Adipocyte (in vitro differentiated cells): Measurements from ENCODE around the gene IMMP2L.
A peak's percentile ranks its signal among the peaks of the same experiment; 100 is the strongest.

Experiments
- DNase-seq: peaks from one replicate; pipeline ENCODE4 v3.0.0-alpha.2; 2015; ENCODE audit warnings: low read depth
- H3K27me3 ChIP-seq: replicated peaks from 2 replicates; pipeline ENCODE4 v1.7.0; 2013; ENCODE audit warnings: mild to moderate bottlenecking, low read length, moderate library complexity; ENCODE audit not compliant: control insufficient read depth, insufficient read depth
- H3K36me3 ChIP-seq: 2 replicates; pipeline ENCODE4 v1.7.0; 2013; ENCODE audit warnings: low read length, mild to moderate bottlenecking, moderate library complexity; ENCODE audit not compliant: control insufficient read depth, insufficient read depth, severe bottlenecking
- H3K4me1 ChIP-seq: 2 replicates; pipeline ENCODE4 v1.7.0; 2013; ENCODE audit warnings: mild to moderate bottlenecking, low read length, moderate library complexity; ENCODE audit not compliant: control insufficient read depth, insufficient read depth
- H3K4me3 ChIP-seq: 2 replicates; pipeline ENCODE4 v1.7.0; 2013; ENCODE audit warnings: mild to moderate bottlenecking, low read length, moderate library complexity
- H3K9ac ChIP-seq: 2 replicates; pipeline ENCODE4 v1.7.0; 2013; ENCODE audit warnings: mild to moderate bottlenecking, low read length, moderate library complexity
- H3K9me3 ChIP-seq: 2 replicates; pipeline ENCODE4 v1.7.0; 2013; ENCODE audit warnings: mild to moderate bottlenecking, low read length, moderate library complexity; ENCODE audit not compliant: control insufficient read depth

IMMP2L gene

DNA sequence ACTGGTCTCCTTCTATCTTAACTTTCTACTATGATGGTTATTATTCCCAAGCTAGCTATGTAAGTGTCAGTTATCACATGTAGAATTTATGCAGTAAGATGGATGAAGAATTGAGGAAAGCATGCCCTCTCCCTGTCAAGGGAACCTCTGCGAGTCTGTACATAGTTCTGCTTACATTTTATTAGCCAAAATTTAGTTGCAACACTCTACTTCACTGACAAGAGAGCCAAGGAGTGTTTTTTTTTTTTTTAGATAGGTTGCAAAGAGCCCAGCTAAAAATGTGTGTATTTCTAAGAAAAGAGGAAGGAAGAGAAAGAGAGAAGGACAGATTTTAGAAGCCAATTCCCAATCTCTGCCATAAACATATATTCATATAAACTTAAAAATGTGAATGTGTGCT is 829.1 kb downstream of the IMMP2L start:
- Histone ChIP-seq H3K27me3 (no peaks in the 10 kb centered on the region), H3K4me3 (no peak overlapping the region), H3K4me1 (no peaks in the 10 kb centered on the region), H3K9me3 (no peaks in the 10 kb centered on the region), H3K9ac (no peak overlapping the region), H3K36me3 (no peaks in the 10 kb centered on the region)
- peak; percentile 23 for DNase-seq

DNA sequence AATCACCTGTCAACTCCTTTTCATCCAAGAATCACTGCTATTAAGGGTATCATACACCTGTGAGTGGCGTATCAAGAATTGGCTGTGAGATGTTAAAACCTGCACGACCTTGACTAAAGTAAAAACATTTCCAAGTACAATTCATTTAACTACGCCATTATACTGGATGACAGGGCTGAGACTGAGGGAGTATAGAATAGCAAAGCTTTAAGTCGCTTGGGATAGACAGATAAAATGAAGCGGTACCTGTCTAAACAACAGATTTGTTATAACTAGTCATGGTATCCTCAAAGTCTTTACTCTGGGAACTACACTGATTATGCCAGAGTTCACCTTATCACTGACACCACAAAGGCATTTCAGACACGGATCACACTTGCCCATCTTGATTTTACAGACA is 837.5 kb downstream of the IMMP2L start:
- no peaks in the 10 kb centered on the region for H3K36me3 ChIP-seq
- H3K4me3 ChIP-seq: no peak overlapping the region
- H3K4me1 ChIP-seq: no peaks in the 10 kb centered on the region
- H3K27me3 ChIP-seq: no peaks in the 10 kb centered on the region
- no peak for DNase-seq
- no peak overlapping the region for H3K9ac ChIP-seq
- no peaks in the 10 kb centered on the region for H3K9me3 ChIP-seq

- Histone ChIP-seq H3K9me3 (no peaks in the 10 kb centered on the region), H3K4me3 (no peak overlapping the region), H3K4me1 (no peaks in the 10 kb centered on the region), H3K9ac (no peak overlapping the region), H3K36me3 (no peaks in the 10 kb centered on the region), H3K27me3 (no peaks in the 10 kb centered on the region)
- no peak for DNase-seq
Observed at GRCh38 chr7:110721395-110721794, 840.9 kb downstream of the IMMP2L start.

DNA sequence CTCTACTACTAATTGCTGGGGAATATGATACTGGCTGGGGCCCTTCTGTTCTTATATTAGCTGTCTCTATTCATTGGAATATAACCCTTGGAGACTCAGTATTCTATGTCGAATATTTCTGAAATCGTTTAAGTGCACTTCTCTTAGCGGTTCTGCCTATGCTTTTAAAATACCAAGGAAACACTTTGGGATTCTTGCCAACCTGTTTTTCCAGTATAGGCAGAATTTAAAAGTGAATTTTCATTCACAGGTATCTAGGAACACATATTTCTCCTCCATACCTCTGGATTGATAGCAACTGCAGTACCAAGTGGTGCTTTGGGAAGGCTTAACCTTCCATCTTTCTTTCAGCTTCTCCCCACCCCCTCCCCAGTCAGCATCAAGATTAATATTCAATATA is 841.7 kb downstream of the IMMP2L start:
- no peaks in the 10 kb centered on the region for H3K27me3 ChIP-seq
- no peak overlapping the region for H3K4me3 ChIP-seq
- H3K36me3 ChIP-seq: no peaks in the 10 kb centered on the region
- no peak overlapping the region for H3K9ac ChIP-seq
- DNase-seq: no peak
- no peaks in the 10 kb centered on the region for H3K9me3 ChIP-seq
- H3K4me1 ChIP-seq: no peaks in the 10 kb centered on the region

GRCh38 chr7:110719741-110720140 is 842.6 kb downstream of the IMMP2L start:
- Histone ChIP-seq H3K9me3 (no peaks in the 10 kb centered on the region), H3K36me3 (no peaks in the 10 kb centered on the region), H3K4me3 (no peak overlapping the region), H3K9ac (no peak overlapping the region), H3K27me3 (no peaks in the 10 kb centered on the region), H3K4me1 (no peaks in the 10 kb centered on the region)
- no peak for DNase-seq

DNA sequence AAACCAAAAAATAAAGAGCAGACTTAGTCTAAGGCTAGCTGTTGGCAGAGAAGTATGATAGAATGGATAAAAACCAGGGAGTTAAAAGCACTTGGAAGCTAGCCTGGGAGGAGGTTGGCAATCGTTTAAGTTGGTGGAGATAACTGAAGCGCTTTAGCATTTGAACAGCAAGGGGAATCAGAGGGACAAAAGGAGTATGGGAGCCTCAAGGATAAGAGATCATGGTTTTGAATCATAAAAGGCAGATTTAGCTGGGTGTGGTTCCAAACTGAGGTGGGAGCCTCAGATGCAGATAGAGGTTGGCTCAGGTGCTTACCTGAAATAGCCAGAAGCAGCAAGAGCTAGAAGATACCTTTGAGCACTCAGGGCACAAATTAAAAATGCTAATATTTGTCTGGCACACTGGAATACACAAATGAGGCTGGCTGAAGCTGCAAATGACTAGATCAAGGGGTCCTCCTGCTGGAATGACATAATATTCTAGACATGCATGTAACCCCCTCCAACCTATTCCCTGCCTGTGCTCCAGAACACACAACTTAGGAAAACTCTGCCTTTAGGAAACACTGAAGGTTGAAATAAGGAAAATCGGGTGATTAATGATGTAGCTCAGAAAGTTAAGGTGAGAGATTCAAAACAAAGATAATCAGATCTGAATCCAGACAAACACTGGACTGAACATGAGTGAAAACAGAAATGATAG is 843.6 kb downstream of the IMMP2L start:
- no peak for DNase-seq
- Histone ChIP-seq H3K4me3 (no peak overlapping the region), H3K9ac (no peak overlapping the region), H3K36me3 (no peaks in the 10 kb centered on the region), H3K9me3 (no peaks in the 10 kb centered on the region), H3K27me3 (no peaks in the 10 kb centered on the region), H3K4me1 (no peaks in the 10 kb centered on the region)

DNA sequence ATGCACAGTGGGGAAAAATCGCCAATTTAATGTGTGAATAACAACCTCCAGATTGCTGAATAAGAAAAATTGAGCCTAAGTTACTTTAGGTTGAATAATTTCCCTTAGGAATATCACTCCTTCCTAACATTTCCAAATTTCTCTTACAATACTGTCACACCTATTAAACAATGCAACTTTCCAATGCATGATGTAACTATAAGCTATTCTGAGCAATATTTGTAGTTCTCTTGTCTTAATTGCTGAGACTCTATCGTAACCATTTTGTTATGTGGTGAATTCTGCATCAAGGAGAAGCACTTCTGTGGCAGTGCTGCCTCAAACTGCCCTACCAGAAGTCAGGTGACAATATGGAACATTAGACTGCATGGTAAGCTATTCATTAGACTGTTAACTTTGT is 858.1 kb downstream of the IMMP2L start:
- peak; percentile 20 for DNase-seq
- H3K9ac ChIP-seq: no peak overlapping the region
- no peaks in the 10 kb centered on the region for H3K36me3 ChIP-seq
- no peaks in the 10 kb centered on the region for H3K9me3 ChIP-seq
- no peaks in the 10 kb centered on the region for H3K4me1 ChIP-seq
- no peak overlapping the region for H3K4me3 ChIP-seq
- H3K27me3 ChIP-seq: no peaks in the 10 kb centered on the region

- Histone ChIP-seq H3K4me1 (no peaks in the 10 kb centered on the region), H3K36me3 (no peaks in the 10 kb centered on the region), H3K4me3 (no peak overlapping the region), H3K9me3 (no peaks in the 10 kb centered on the region), H3K9ac (no peak overlapping the region), H3K27me3 (no peaks in the 10 kb centered on the region)
- no peak for DNase-seq
Observed at GRCh38 chr7:110698576-110698975, 863.7 kb downstream of the IMMP2L start.

DNA sequence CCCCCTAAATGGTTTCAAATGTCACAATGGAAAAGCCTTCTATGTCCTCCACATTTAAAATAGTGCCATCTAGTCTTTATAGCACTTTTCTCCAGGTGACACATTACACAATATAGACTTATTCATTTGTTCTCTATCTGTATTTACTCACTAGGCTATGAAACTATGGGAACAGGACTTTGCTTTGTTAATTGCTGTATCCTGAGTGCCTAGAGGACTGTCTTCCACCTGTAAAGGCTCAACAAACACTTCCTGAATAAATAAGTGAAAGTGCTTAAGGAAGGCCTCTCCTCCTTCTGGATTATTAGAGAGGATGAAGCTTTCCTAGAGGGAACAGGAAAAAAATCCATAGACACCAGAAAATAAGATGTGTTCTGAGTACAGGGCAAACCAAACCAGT is 868.9 kb downstream of the IMMP2L start:
- H3K9ac ChIP-seq: no peak overlapping the region

GRCh38 chr7:110688908-110689307 is 873.4 kb downstream of the IMMP2L start:
- Histone ChIP-seq H3K27me3 (no peaks in the 10 kb centered on the region), H3K9ac (no peak overlapping the region), H3K4me3 (no peak overlapping the region), H3K36me3 (no peaks in the 10 kb centered on the region), H3K4me1 (no peaks in the 10 kb centered on the region), H3K9me3 (no peaks in the 10 kb centered on the region)
- no peak for DNase-seq

More for the DNA sequence above, 868.9 kb downstream of the IMMP2L start:
- Histone ChIP-seq H3K9me3 (no peaks in the 10 kb centered on the region), H3K36me3 (no peaks in the 10 kb centered on the region), H3K4me1 (no peaks in the 10 kb centered on the region), H3K27me3 (no peaks in the 10 kb centered on the region), H3K4me3 (no peak overlapping the region)
- no peak for DNase-seq

GRCh38 chr7:110685899-110686298 is 876.4 kb downstream of the IMMP2L start:
- no peak overlapping the region for H3K4me3 ChIP-seq
- H3K9me3 ChIP-seq: no peaks in the 10 kb centered on the region
- H3K36me3 ChIP-seq: no peaks in the 10 kb centered on the region
- H3K9ac ChIP-seq: no peak overlapping the region
- H3K27me3 ChIP-seq: no peaks in the 10 kb centered on the region
- peaks cover 7% of the 10 kb centered on the region for H3K4me1 ChIP-seq
- no peak for DNase-seq

DNA sequence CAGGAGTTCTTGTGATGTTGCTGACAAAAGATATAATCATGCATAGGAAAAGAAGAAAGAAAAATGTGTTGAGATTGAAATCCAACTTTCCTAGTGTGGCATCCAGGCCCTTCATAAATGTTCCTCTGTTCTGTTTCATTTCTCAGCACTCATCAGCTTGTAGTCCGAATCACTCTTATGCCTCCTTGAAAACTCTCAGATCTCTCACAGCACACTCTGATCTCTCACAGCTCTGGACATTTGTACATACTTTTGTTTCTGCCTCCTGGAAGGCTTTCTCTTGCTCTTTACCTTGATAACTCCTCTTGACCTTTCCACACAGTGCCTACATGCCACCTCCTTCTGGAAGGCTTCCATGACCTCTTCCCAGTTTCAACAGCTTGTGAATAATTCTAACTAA is 880.4 kb downstream of the IMMP2L start:
- no peaks in the 10 kb centered on the region for H3K36me3 ChIP-seq
- H3K9me3 ChIP-seq: no peaks in the 10 kb centered on the region
- no peak overlapping the region for H3K9ac ChIP-seq
- peaks cover 7% of the 10 kb centered on the region for H3K4me1 ChIP-seq
- no peak overlapping the region for H3K4me3 ChIP-seq
- no peak for DNase-seq
- H3K27me3 ChIP-seq: no peaks in the 10 kb centered on the region
